GM23248 (cell line): ENCODE measurements around the gene MPPE1. TPM values are rescaled to one million over a fixed set of nuclear protein-coding genes. Genes with fewer than 3 reads are reported as not detected.

Experiments used
- DNase-seq: peaks from one replicate; pipeline ENCODE4 v3.0.0-alpha.2; 2015
- H2AFZ ChIP-seq: fragments of 200-600 bp; sonication (generic); 2 replicates; pipeline ENCODE4 v1.6.1; 2016; ENCODE audit warnings: antibody characterized with exemption
- H3F3A ChIP-seq: fragments of 200-600 bp; sonication (generic); 2 replicates; pipeline ENCODE4 v1.6.1; 2016; ENCODE audit warnings: mild to moderate bottlenecking, antibody characterized with exemption, mixed run types; ENCODE audit not compliant: insufficient read depth
- H3K27ac ChIP-seq: fragments of 200-600 bp; sonication (generic); 2 replicates; pipeline ENCODE4 v1.5.1; 2016; ENCODE audit warnings: mild to moderate bottlenecking
- H3K27me3 ChIP-seq: fragments of 200-600 bp; sonication (generic); replicated peaks from 2 replicates; pipeline ENCODE4 v1.6.1; 2016; ENCODE audit warnings: mild to moderate bottlenecking; ENCODE audit not compliant: insufficient read depth
- H3K36me3 ChIP-seq: fragments of 200-600 bp; sonication (generic); 2 replicates; pipeline ENCODE4 v1.6.1; 2016; ENCODE audit warnings: low read depth, mild to moderate bottlenecking
- H3K4me1 ChIP-seq: fragments of 200-600 bp; sonication (generic); 2 replicates; pipeline ENCODE4 v1.6.1; 2016; ENCODE audit warnings: mild to moderate bottlenecking; ENCODE audit not compliant: insufficient read depth
- H3K4me2 ChIP-seq: fragments of 200-600 bp; sonication (generic); one replicate; pipeline ENCODE4 v1.6.1; 2016; ENCODE audit warnings: mild to moderate bottlenecking; ENCODE audit not compliant: unreplicated experiment
- H3K4me3 ChIP-seq: fragments of 200-600 bp; sonication (generic); 2 replicates; pipeline ENCODE4 v1.5.1; 2016; ENCODE audit warnings: mild to moderate bottlenecking
- H3K79me2 ChIP-seq: fragments of 200-600 bp; sonication (generic); 2 replicates; pipeline ENCODE4 v1.6.1; 2016; ENCODE audit warnings: mild to moderate bottlenecking; ENCODE audit not compliant: insufficient read depth
- H3K9ac ChIP-seq: fragments of 200-600 bp; sonication (generic); 2 replicates; pipeline ENCODE4 v1.6.1; 2016; ENCODE audit warnings: mild to moderate bottlenecking
- H3K9me2 ChIP-seq: fragments of 200-600 bp; sonication (generic); 2 replicates; pipeline ENCODE4 v1.6.1; 2016; ENCODE audit warnings: mixed run types, mild to moderate bottlenecking, moderate library complexity; ENCODE audit not compliant: insufficient read depth
- H3K9me3 ChIP-seq: fragments of 200-600 bp; sonication (generic); one replicate; pipeline ENCODE4 v1.6.1; 2017; ENCODE audit warnings: low read depth
- H4K20me1 ChIP-seq: fragments of 200-600 bp; sonication (generic); 2 replicates; pipeline ENCODE4 v1.6.0; 2016; ENCODE audit not compliant: insufficient read depth
- EZH2 ChIP-seq: fragments of 200-600 bp; sonication (generic); IDR thresholded peaks from 2 replicates; pipeline ENCODE4 v1.6.1; 2018; ENCODE audit warnings: antibody characterized with exemption, mild to moderate bottlenecking; ENCODE audit not compliant: insufficient read depth, poor library complexity, severe bottlenecking
- EZH2phosphoT487 ChIP-seq: fragments of 200-600 bp; sonication (generic); IDR thresholded peaks from 2 replicates; pipeline ENCODE4 v1.6.1; 2018; ENCODE audit warnings: antibody characterized with exemption, moderate library complexity, mild to moderate bottlenecking, low read depth; ENCODE audit not compliant: insufficient read depth
- WGBS, 2 experiments: methylation state at CpG; one replicate each; pipeline ENCODE4 v1.1.6; 2015 to 2017; ENCODE audit warnings: low lambda C conversion rate in 2 of 2, low coverage in 1 of 2; ENCODE audit errors: missing lambda C conversion rate in 2 of 2; 5-methylcytosine and 5-hydroxymethylcytosine counted together
- in situ Hi-C: fragments of 300-500 bp; cut with MboI; formaldehyde crosslinking; loops from 2 replicates; pipeline ENCODE4 v1.15.0; 2020
- polyA plus RNA-seq: library from polyadenylated mRNA; unstranded; fragments of >200 nt; fragmentation: Nextera tagmentation; extraction: Ambion mirVana; gene quantifications from 2 replicates; pipeline ENCODE4 v1.2.1, GENCODE V29; 2016
- total RNA-seq: library from RNA; depleted of rRNA; stranded (reverse); fragments of >200 nt; shearing (Covaris generic); gene quantifications from 2 replicates; pipeline ENCODE4 v1.2.3, GENCODE V29; 2014

MPPE1 gene
- total and polyA plus RNA-seq, 2 experiments from 2014 or later: 25.6 to 39.7 TPM

GRCh38 chr18:11861583-11862288 lies 46.4 kb downstream of the MPPE1 start:
- Histone ChIP-seq H3K4me3 (no peak overlapping the region), H3K79me2 (no peaks in the 10 kb centered on the region), H4K20me1 (no peaks in the 10 kb centered on the region), H3K36me3 (no peaks in the 10 kb centered on the region), H3K4me1 (peaks cover 16% of the 10 kb centered on the region), H3K4me2 (no peak overlapping the region), H3F3A (peaks cover 24% of the 10 kb centered on the region), H3K27me3 (no peaks in the 10 kb centered on the region), H3K9me3 (no peaks in the 10 kb centered on the region), H3K27ac (no peak overlapping the region), H3K9me2 (no peaks in the 10 kb centered on the region), H2AFZ (no peak overlapping the region), H3K9ac (no peak overlapping the region)
- no peak for DNase-seq
- 80 to 82% methylated on average over 15 to 20 of the region's 20 CpGs for WGBS, 2 experiments
- TF ChIP-seq EZH2: no peak
- no peak for TF ChIP-seq EZH2phosphoT487
- in situ Hi-C loops: no loop called here

- WGBS, 2 experiments: 83 to 86% methylated on average over 13 to 16 of the region's 17 CpGs
- 0 out of 2 replicates have a peak overlapping the region, but pooled peaks have one; percentile 3 for H2AFZ ChIP-seq
Measured at GRCh38 chr18:11860594-11861450, 47.3 kb downstream of the MPPE1 start.

GRCh38 chr18:11859903-11860407 lies 48.2 kb downstream of the MPPE1 start:
- no peak overlapping the region for H3K9ac ChIP-seq
- 0 out of 2 replicates have a peak overlapping the region, but pooled peaks have one; percentile 3 for H2AFZ ChIP-seq
- in situ Hi-C loops: no loop called here
- H3K4me3 ChIP-seq: no peak overlapping the region
- peaks cover 6% of the 10 kb centered on the region for H3K79me2 ChIP-seq
- peaks cover 26% of the 10 kb centered on the region for H3K4me1 ChIP-seq
- H3K27me3 ChIP-seq: no peaks in the 10 kb centered on the region
- no peaks in the 10 kb centered on the region for H3K36me3 ChIP-seq
- no peak overlapping the region for H3K4me2 ChIP-seq
- H3F3A ChIP-seq: peaks cover 42% of the 10 kb centered on the region
- H3K27ac ChIP-seq: peak overlapping the region; percentile 40
- WGBS, 2 experiments: 39 to 50% methylated on average over 4 of the region's 4 CpGs
- no peaks in the 10 kb centered on the region for H3K9me3 ChIP-seq
- no peaks in the 10 kb centered on the region for H3K9me2 ChIP-seq
- no peaks in the 10 kb centered on the region for H4K20me1 ChIP-seq
- peak; percentile 83 for DNase-seq
- TF ChIP-seq EZH2phosphoT487 (no peak), EZH2 (no peak)

More at GRCh38 chr18:11860594-11861450, 47.3 kb downstream of the MPPE1 start:
- H3K36me3 ChIP-seq: no peaks in the 10 kb centered on the region
- H3K9ac ChIP-seq: no peak overlapping the region
- no peak for DNase-seq
- no peaks in the 10 kb centered on the region for H3K79me2 ChIP-seq
- no peaks in the 10 kb centered on the region for H3K9me3 ChIP-seq
- no peak for TF ChIP-seq EZH2
- TF ChIP-seq EZH2phosphoT487: no peak
- no peaks in the 10 kb centered on the region for H3K27me3 ChIP-seq
- H3K4me1 ChIP-seq: peaks cover 26% of the 10 kb centered on the region
- in situ Hi-C loops: no loop called here
- H3K27ac ChIP-seq: peak overlapping the region; percentile 40
- no peaks in the 10 kb centered on the region for H3K9me2 ChIP-seq
- no peaks in the 10 kb centered on the region for H4K20me1 ChIP-seq
- no peak overlapping the region for H3K4me2 ChIP-seq
- no peak overlapping the region for H3K4me3 ChIP-seq
- peaks cover 33% of the 10 kb centered on the region for H3F3A ChIP-seq

- H3K36me3 ChIP-seq: no peaks in the 10 kb centered on the region
- WGBS, 2 experiments: 84 to 87% methylated on average over 7 of the region's 7 CpGs
- H3K79me2 ChIP-seq: peaks cover 12% of the 10 kb centered on the region
- no peak overlapping the region for H2AFZ ChIP-seq
- in situ Hi-C loops: no loop called here
- H3K27me3 ChIP-seq: no peaks in the 10 kb centered on the region
- peaks cover 48% of the 10 kb centered on the region for H3F3A ChIP-seq
- no peaks in the 10 kb centered on the region for H3K9me3 ChIP-seq
- H3K4me3 ChIP-seq: no peak overlapping the region
- peaks cover 26% of the 10 kb centered on the region for H3K4me1 ChIP-seq
- DNase-seq: no peak
- no peak overlapping the region for H3K4me2 ChIP-seq
- no peaks in the 10 kb centered on the region for H4K20me1 ChIP-seq
- TF ChIP-seq EZH2phosphoT487: no peak
- no peak for TF ChIP-seq EZH2
- peak overlapping the region; percentile 40 for H3K27ac ChIP-seq
- H3K9me2 ChIP-seq: no peaks in the 10 kb centered on the region
- H3K9ac ChIP-seq: no peak overlapping the region
Measured at GRCh38 chr18:11859282-11859830, 48.8 kb downstream of the MPPE1 start.
